IMR-90 (cell line): ENCODE results near the gene C1orf105. TPM values are rescaled to one million over a fixed set of nuclear protein-coding genes. Genes with fewer than 3 reads are reported as not detected.

Experiments used
- ATAC-seq: fragments of 200-7000 bp; cut with Tn5 transposase; 2 replicates; pipeline ENCODE4 v1.9.1; 2020; ENCODE audit warnings: low read depth, mild to moderate bottlenecking, moderate library complexity
- Bru-seq: library from RNA; stranded (reverse); fragments of 400-500 nt; gene quantifications from one replicate; lab custom pipeline; 2021; lab: Mats Ljungman, UMichigan
- BruChase-seq, 2 experiments: library from RNA; stranded (reverse); fragments of 400-500 nt; gene quantifications; one replicate each; lab custom pipeline; 2021; lab: Mats Ljungman, UMichigan
- BruUV-seq: library from RNA; stranded (reverse); fragments of 400-500 nt; replicated peaks from 2 replicates; lab custom pipeline; 2021; lab: Mats Ljungman, UMichigan
- CTCF ChIA-PET: fragments of 300-600 bp; formaldehyde crosslinking; extraction: SDS; loops from one replicate; lab custom pipeline; 2021; ENCODE audit warnings: antibody characterized with exemption; lab: Yijun Ruan, JAX
- POLR2A ChIA-PET: fragments of 300-600 bp; sonication (Branson Sonifier 250); formaldehyde crosslinking; loops from one replicate; lab custom pipeline; 2022; ENCODE audit warnings: antibody characterized with exemption; ENCODE audit not compliant: unreplicated experiment; lab: Charles Lee
- DNase-seq: peaks from one replicate; pipeline ENCODE4 v3.0.0; 2013
- H2AFZ ChIP-seq: replicated peaks from 2 replicates; pipeline ENCODE3; 2013; ENCODE audit warnings: low read length, mild to moderate bottlenecking; ENCODE audit not compliant: poor library complexity
- H2AK5ac ChIP-seq: 2 replicates; pipeline ENCODE4 v1.6.1; 2013; ENCODE audit warnings: low read depth, low read length, inconsistent platforms
- H2AK9ac ChIP-seq: replicated peaks from 2 replicates; pipeline ENCODE3; 2013; ENCODE audit warnings: mild to moderate bottlenecking, low read depth, low read length, moderate library complexity; ENCODE audit not compliant: poor library complexity
- H2BK120ac ChIP-seq: 2 replicates; pipeline ENCODE4 v1.6.1; 2013; ENCODE audit warnings: low read depth, low read length, inconsistent platforms
- H2BK15ac ChIP-seq: 3 replicates; pipeline ENCODE4 v1.6.1; 2013; ENCODE audit warnings: low read depth, low read length, inconsistent platforms
- H2BK20ac ChIP-seq: 2 replicates; pipeline ENCODE4 v1.6.1; 2013; ENCODE audit warnings: low read depth, mild to moderate bottlenecking, inconsistent platforms, low read length, moderate library complexity
- H2BK5ac ChIP-seq: 2 replicates; pipeline ENCODE4 v1.6.1; 2013; ENCODE audit warnings: mild to moderate bottlenecking, low read depth, low read length, inconsistent platforms; ENCODE audit not compliant: poor library complexity, severe bottlenecking
- H3K14ac ChIP-seq: replicated peaks from 2 replicates; pipeline ENCODE4 v1.6.1; 2013; ENCODE audit warnings: low read depth, low read length, inconsistent platforms
- H3K18ac ChIP-seq: 2 replicates; pipeline ENCODE4 v1.6.1; 2013; ENCODE audit warnings: low read depth, low read length, control low read depth
- H3K23ac ChIP-seq: 2 replicates; pipeline ENCODE4 v1.6.1; 2013; ENCODE audit warnings: low read depth, low read length, inconsistent platforms
- H3K27ac ChIP-seq: 2 replicates; pipeline ENCODE4 v1.5.1; 2013; ENCODE audit warnings: mild to moderate bottlenecking, control low read depth, low read length; ENCODE audit not compliant: insufficient read depth
- H3K27me3 ChIP-seq: 2 replicates; pipeline ENCODE4 v1.6.1; 2013; ENCODE audit warnings: low read length; ENCODE audit not compliant: control insufficient read depth, insufficient read depth
- H3K36me3 ChIP-seq: 2 replicates; pipeline ENCODE4 v1.6.1; 2013; ENCODE audit warnings: low read length, mixed read lengths; ENCODE audit not compliant: control insufficient read depth, insufficient read depth
- H3K4ac ChIP-seq: 2 replicates; pipeline ENCODE4 v1.6.1; 2013; ENCODE audit warnings: low read depth, low read length, inconsistent platforms
- H3K4me1 ChIP-seq: 2 replicates; pipeline ENCODE4 v1.6.1; 2013; ENCODE audit warnings: low read length, mixed read lengths; ENCODE audit not compliant: control insufficient read depth, insufficient read depth
- H3K4me2 ChIP-seq: 2 replicates; pipeline ENCODE4 v1.6.1; 2013; ENCODE audit warnings: low read depth, mild to moderate bottlenecking, control low read depth, low read length, moderate library complexity
- H3K4me3 ChIP-seq: 2 replicates; pipeline ENCODE4 v1.5.1; 2013; ENCODE audit warnings: low read depth, mild to moderate bottlenecking, control low read depth, low read length, moderate library complexity; ENCODE audit not compliant: insufficient read depth
- H3K56ac ChIP-seq: 2 replicates; pipeline ENCODE4 v1.6.1; 2013; ENCODE audit warnings: low read length, inconsistent platforms; ENCODE audit not compliant: insufficient read depth; ENCODE audit errors: extremely low read depth
- H3K79me1 ChIP-seq, 2 experiments: 2 replicates each; pipeline ENCODE4 v1.6.1; 2013; ENCODE audit warnings: low read length in 2 of 2, inconsistent platforms in 1 of 2, low read depth in 1 of 2
- H3K9ac ChIP-seq: 2 replicates; pipeline ENCODE4 v1.6.1; 2013; ENCODE audit warnings: low read depth, low read length, control low read depth
- H3K9me1 ChIP-seq: 2 replicates; pipeline ENCODE4 v1.6.1; 2013; ENCODE audit warnings: low read length, inconsistent platforms; ENCODE audit not compliant: insufficient read depth
- H3K9me3 ChIP-seq: 2 replicates; pipeline ENCODE4 v1.6.1; 2013; ENCODE audit warnings: low read length; ENCODE audit not compliant: control insufficient read depth, insufficient read depth
- H4K20me1 ChIP-seq: 2 replicates; pipeline ENCODE4 v1.6.1; 2013; ENCODE audit warnings: low read length, inconsistent platforms; ENCODE audit not compliant: insufficient read depth
- H4K5ac ChIP-seq: 2 replicates; pipeline ENCODE4 v1.6.1; 2013; ENCODE audit warnings: mild to moderate bottlenecking, low read depth, low read length, control low read depth
- H4K8ac ChIP-seq, 2 experiments: 2 replicates each; pipeline ENCODE4 v1.6.1; 2013; ENCODE audit warnings: low read depth in 2 of 2, low read length in 2 of 2, control low read depth in 1 of 2, inconsistent platforms in 1 of 2
- H4K91ac ChIP-seq: 2 replicates; pipeline ENCODE4 v1.6.1; 2013; ENCODE audit warnings: low read depth, low read length, inconsistent platforms; ENCODE audit not compliant: insufficient read depth
- BHLHE40 ChIP-seq: fragments of 150-350 bp; IDR thresholded peaks from 2 replicates; pipeline ENCODE4 v1.6.1; 2016; ENCODE audit warnings: mild to moderate bottlenecking, low read depth, low read length
- CEBPB ChIP-seq: IDR thresholded peaks from 2 replicates; pipeline ENCODE4 v1.6.1; 2012; ENCODE audit warnings: low read depth, low read length, improper control_type of control experiment
- CHD1 ChIP-seq: IDR thresholded peaks from 2 replicates; pipeline ENCODE4 v1.6.1; 2012; ENCODE audit warnings: low read depth, low read length, improper control_type of control experiment
- FOS ChIP-seq: fragments of 150-350 bp; IDR thresholded peaks from 2 replicates; pipeline ENCODE4 v1.6.1; 2016; ENCODE audit warnings: low read depth, low read length
- MAFK ChIP-seq: IDR thresholded peaks from 2 replicates; pipeline ENCODE4 v1.6.1; 2012; ENCODE audit warnings: low read depth, low read length, improper control_type of control experiment
- MAZ ChIP-seq: IDR thresholded peaks from 2 replicates; pipeline ENCODE4 v1.6.1; 2012; ENCODE audit warnings: low read depth, mild to moderate bottlenecking, low read length, improper control_type of control experiment, moderate library complexity, borderline replicate concordance
- MXI1 ChIP-seq: IDR thresholded peaks from 2 replicates; pipeline ENCODE4 v1.6.1; 2012; ENCODE audit warnings: low read depth, mild to moderate bottlenecking, low read length, moderate library complexity, borderline replicate concordance
- NFE2L2 ChIP-seq: fragments of 150-350 bp; IDR thresholded peaks from 2 replicates; pipeline ENCODE4 v1.6.1; 2016; ENCODE audit warnings: low read depth, mild to moderate bottlenecking, low read length
- POLR2A ChIP-seq: IDR thresholded peaks from 2 replicates; pipeline ENCODE4 v1.6.1; 2012; ENCODE audit warnings: mild to moderate bottlenecking, low read depth, low read length
- RAD21 ChIP-seq: IDR thresholded peaks from 2 replicates; pipeline ENCODE4 v1.6.1; 2012; ENCODE audit warnings: low read length, improper control_type of control experiment
- RCOR1 ChIP-seq: IDR thresholded peaks from 2 replicates; pipeline ENCODE4 v1.6.1; 2012; ENCODE audit warnings: mild to moderate bottlenecking, low read length, improper control_type of control experiment; ENCODE audit not compliant: insufficient replicate concordance
- RFX5 ChIP-seq: IDR thresholded peaks from 2 replicates; pipeline ENCODE4 v1.8.0; 2012; ENCODE audit warnings: low read depth, mild to moderate bottlenecking, low read length, moderate library complexity
- SMC3 ChIP-seq: fragments of 150-350 bp; IDR thresholded peaks from 2 replicates; pipeline ENCODE4 v1.6.1; 2016; ENCODE audit warnings: low read depth, mild to moderate bottlenecking, antibody characterized with exemption, low read length, moderate library complexity
- WGBS, 2 experiments: methylation state at CpG; one replicate each; pipeline versions ENCODE4 v1.1.5 to v1.1.7; 2013; ENCODE audit warnings: missing lambda C conversion rate in 2 of 2; ENCODE audit not compliant: insufficient read length in 1 of 2; ENCODE audit errors: extremely low coverage in 2 of 2; 5-methylcytosine and 5-hydroxymethylcytosine counted together
- dilution Hi-C: fragments of 300-500 bp; cut with HindIII; formaldehyde crosslinking; loops from one replicate; pipeline ENCODE4 v1.14.3; 2018; ENCODE audit warnings: low sequenced_read_pairs; ENCODE audit not compliant: unreplicated experiment
- in situ Hi-C: fragments of 300-500 bp; cut with MboI; formaldehyde crosslinking; loops from 3 replicates; pipeline ENCODE4 v1.14.3; 2019; ENCODE audit warnings: low sequenced_read_pairs, inconsistent platforms, mixed read lengths
- intact Hi-C: fragments of 100-400 bp; cut with micrococcal nuclease; formaldehyde crosslinking; loops from 2 replicates; pipeline ENCODE4 v1.10.0; 2022
- long read RNA-seq: library from polyadenylated mRNA; unstranded; transcript quantifications from one replicate; pipeline ENCODE4 v2.0.0, GENCODE V29; 2021; ENCODE audit not compliant: unreplicated experiment
- polyA plus RNA-seq, 3 experiments: library from polyadenylated mRNA; depleted of rRNA; stranded (reverse); fragments of >200 nt; gene quantifications; 2 replicates each; pipeline ENCODE4 v1.2.3, GENCODE V29; 2012; ENCODE audit warnings: low replicate concordance in 1 of 3
- total RNA-seq: library from RNA; depleted of rRNA; stranded (reverse); fragments of >200 nt; gene quantifications from 2 replicates; pipeline ENCODE4 v1.2.3, GENCODE V29; 2012; rRNA removed
- TF ChIP-seq, protein P1 (sequence below): fragments of 150-350 bp; IDR thresholded peaks from 2 replicates; pipeline ENCODE4 v1.6.1; 2017; ENCODE audit warnings: mild to moderate bottlenecking, antibody characterized with exemption, low read length, low read depth
- TF ChIP-seq, protein P2 (sequence below): fragments of 150-350 bp; IDR thresholded peaks from 2 replicates; pipeline ENCODE4 v1.6.1; 2016; ENCODE audit warnings: low read depth, mild to moderate bottlenecking, low read length, moderate library complexity, borderline replicate concordance

C1orf105 gene
- total RNA-seq (not detected in 2 replicates), polyA plus RNA-seq (2012; rRNA removed) (not detected in 2 replicates), Bru-seq, nascent RNA (percentile 2 among the genes with signal in this experiment), BruChase-seq, experiment 1, labeled RNA remaining after a 6-hour chase (percentile 4 among the genes with signal in this experiment), BruChase-seq, experiment 2, labeled RNA remaining after a 2-hour chase (percentile 2 among the genes with signal in this experiment)
- polyA plus RNA-seq (2012; cell fraction: cytosol; rRNA removed) = not detected in 2 replicates
- polyA plus RNA-seq (2012; cell fraction: nucleus; rRNA removed; ENCODE audit: low replicate concordance) = not detected in 2 replicates
- long read RNA-seq = 0 reads

GRCh38 chr1:172420385-172420784, at the start of gene C1orf105:
Gene C1orf105 (plus strand): TSS chr1:172420685. CDS start chr1:172420886, 201 bp downstream.
- no peak within 1 kb of the TSS for H3K4ac ChIP-seq
- intact Hi-C loops = no loop called here
- H2AK5ac ChIP-seq = no peak within 1 kb of the TSS
- H3K23ac ChIP-seq = no peak within 1 kb of the TSS
- no peak within 1 kb of the TSS for H3K9ac ChIP-seq
- no peak for DNase-seq
- no peak within 1 kb of the TSS for H2BK5ac ChIP-seq
- H4K5ac ChIP-seq = no peak within 1 kb of the TSS
- POLR2A ChIA-PET = no interaction called here
- H2AFZ ChIP-seq = no peak within 1 kb of the TSS
- H3K9me1 ChIP-seq = 0 out of 2 replicates have a peak, but pooled peaks cover 4% of the 10 kb centered on the region
- H2BK20ac ChIP-seq = no peak within 1 kb of the TSS
- ATAC-seq = no peak
- no peak within 1 kb of the TSS for H3K4me2 ChIP-seq
- H3K18ac ChIP-seq = no peak within 1 kb of the TSS
- no peak within 1 kb of the TSS for H4K8ac ChIP-seq
- peaks cover 0 to 5% of the 10 kb centered on the region in 2 experiments; a peak in 2 of 4 replicates for H3K79me1 ChIP-seq
- dilution Hi-C loops = no loop called here
- no peak within 1 kb of the TSS for H3K27ac ChIP-seq
- no peak within 1 kb of the TSS for H3K56ac ChIP-seq
- no peaks in the 10 kb centered on the region for H3K36me3 ChIP-seq
- H2BK120ac ChIP-seq = no peak within 1 kb of the TSS
- H3K4me1 ChIP-seq = no peaks in the 10 kb centered on the region
- no peak within 1 kb of the TSS for H3K4me3 ChIP-seq
- in situ Hi-C loops = loop anchor here (10.0 to 25.0 kb wide), 2 partner anchors 416 to 608 kb away; no protein-coding TSS in a partner anchor
- no peaks in the 10 kb centered on the region for H3K27me3 ChIP-seq
- no CpG with 5 or more reads among the region's 1 CpG for WGBS, 2 experiments
- CTCF ChIA-PET = interaction anchor here (0.6 kb wide), 1 partner anchor 420 kb away, joined by 3 read pairs; no protein-coding TSS in a partner anchor
- H4K91ac ChIP-seq = no peak within 1 kb of the TSS
- no peak within 1 kb of the TSS for H2BK15ac ChIP-seq
- no TSS peak for BruUV-seq
- no peak within 1 kb of the TSS for H3K14ac ChIP-seq
- no peak within 1 kb of the TSS for H2AK9ac ChIP-seq
- no peaks in the 10 kb centered on the region for H3K9me3 ChIP-seq
- H4K20me1 ChIP-seq = no peaks in the 10 kb centered on the region
- TF ChIP-seq NFE2L2 = no peak
- TF ChIP-seq RCOR1 = no peak
- no peak for TF ChIP-seq CEBPB
- no peak for TF ChIP-seq MAFK
- no peak for TF ChIP-seq BHLHE40
- TF ChIP-seq SMC3 = no peak
- TF ChIP-seq, protein P1, sequence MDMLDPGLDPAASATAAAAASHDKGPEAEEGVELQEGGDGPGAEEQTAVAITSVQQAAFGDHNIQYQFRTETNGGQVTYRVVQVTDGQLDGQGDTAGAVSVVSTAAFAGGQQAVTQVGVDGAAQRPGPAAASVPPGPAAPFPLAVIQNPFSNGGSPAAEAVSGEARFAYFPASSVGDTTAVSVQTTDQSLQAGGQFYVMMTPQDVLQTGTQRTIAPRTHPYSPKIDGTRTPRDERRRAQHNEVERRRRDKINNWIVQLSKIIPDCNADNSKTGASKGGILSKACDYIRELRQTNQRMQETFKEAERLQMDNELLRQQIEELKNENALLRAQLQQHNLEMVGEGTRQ = no peak
- TF ChIP-seq MAZ = no peak
- TF ChIP-seq, protein P2, sequence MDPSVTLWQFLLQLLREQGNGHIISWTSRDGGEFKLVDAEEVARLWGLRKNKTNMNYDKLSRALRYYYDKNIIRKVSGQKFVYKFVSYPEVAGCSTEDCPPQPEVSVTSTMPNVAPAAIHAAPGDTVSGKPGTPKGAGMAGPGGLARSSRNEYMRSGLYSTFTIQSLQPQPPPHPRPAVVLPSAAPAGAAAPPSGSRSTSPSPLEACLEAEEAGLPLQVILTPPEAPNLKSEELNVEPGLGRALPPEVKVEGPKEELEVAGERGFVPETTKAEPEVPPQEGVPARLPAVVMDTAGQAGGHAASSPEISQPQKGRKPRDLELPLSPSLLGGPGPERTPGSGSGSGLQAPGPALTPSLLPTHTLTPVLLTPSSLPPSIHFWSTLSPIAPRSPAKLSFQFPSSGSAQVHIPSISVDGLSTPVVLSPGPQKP = no peak
- no peak for TF ChIP-seq FOS
- TF ChIP-seq POLR2A = no peak
- TF ChIP-seq CHD1 = no peak
- no peak for TF ChIP-seq MXI1
- TF ChIP-seq RFX5 = no peak
- no peak for TF ChIP-seq RAD21
